HG02623 (cell line): Measurements from ENCODE around the gene CHST11.
A peak's percentile ranks its signal among the peaks of the same experiment; 100 is the strongest.

Source experiments
- ATAC-seq: cut with Tn5 transposase; IDR thresholded peaks from one replicate; pipeline ENCODE4 v1.9.1; 2021; ENCODE audit warnings: moderate library complexity; ENCODE audit not compliant: unreplicated experiment

CHST11 gene

DNA sequence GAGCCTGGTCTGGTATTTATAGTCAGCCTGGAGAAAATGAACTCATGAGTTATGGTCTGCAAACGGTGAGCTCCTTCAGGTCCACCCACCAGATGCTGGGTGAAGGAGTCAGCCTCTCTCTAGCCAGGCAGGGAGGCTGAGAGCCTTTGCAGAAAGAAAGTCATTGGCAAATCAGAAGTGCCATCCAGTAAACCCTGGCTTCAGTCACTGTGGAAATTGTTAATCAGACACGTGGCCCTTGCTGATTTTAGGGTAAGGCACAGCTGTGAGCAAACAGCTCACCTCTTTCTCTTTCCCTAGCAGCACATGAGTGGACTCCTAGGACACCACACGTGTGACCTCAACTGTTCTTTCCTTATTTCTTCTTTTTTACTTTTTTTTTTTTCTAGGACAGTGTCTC lies 44.9 kb downstream of the CHST11 start:
- ATAC-seq: no peak

DNA sequence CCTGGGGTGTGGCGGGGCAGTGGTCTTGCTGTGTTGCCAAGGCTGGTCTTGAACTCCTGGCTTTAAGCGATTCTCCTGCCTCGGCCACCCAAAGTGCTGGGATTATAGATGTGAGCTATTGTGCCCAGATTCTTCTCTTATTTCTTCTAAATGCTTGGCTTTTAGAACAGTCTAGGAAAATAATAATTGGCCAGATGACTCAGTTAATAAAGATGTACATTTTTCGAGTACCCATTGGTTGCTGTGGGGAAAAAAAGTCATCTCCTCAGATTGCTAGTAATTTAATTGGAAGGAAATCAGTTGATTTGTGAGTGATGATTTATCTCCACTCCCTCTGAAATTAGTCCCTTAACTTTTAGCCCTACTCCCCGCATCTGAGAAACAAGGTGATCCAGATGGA lies 45.5 kb downstream of the CHST11 start:
- no peak for ATAC-seq

DNA sequence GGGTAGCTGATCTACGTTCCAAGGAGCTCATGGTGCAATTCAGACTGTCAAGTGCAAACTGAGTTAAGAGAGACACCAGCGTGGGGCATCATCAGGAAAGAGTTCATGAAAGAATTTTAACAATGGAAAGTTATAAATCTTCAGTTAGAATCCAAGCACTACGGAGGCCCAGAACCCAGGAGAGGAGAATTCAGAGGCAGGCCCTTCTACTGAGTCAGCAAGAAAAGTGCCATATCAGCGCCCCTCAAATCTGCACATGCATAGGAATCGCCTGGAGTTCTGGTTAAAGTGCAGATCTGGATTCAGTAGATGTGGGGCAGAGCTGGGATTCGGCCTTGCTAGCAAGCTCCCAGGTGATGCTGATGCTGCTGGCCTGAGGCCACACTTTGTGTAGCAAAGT lies 45.9 kb downstream of the CHST11 start:
- ATAC-seq: no peak

DNA sequence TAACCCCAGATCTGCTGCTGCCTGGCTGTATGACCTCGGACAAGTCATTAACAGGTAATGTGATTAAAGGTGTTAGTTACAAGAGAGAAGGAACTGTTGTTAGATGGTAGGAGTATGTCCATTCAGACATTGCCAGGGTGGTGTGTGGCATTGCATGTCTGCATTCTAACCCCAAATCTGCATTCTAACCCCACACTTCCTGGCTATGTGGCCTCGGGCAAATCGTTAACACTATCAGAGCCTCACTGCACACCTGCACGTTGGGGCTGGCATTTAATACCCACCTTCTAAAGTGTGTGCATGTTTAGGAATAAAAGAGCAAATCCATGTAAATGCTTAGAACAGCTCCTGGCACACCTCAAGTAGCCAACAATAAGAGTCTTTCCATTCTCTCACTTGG lies 46.4 kb downstream of the CHST11 start:
- no peak for ATAC-seq

DNA sequence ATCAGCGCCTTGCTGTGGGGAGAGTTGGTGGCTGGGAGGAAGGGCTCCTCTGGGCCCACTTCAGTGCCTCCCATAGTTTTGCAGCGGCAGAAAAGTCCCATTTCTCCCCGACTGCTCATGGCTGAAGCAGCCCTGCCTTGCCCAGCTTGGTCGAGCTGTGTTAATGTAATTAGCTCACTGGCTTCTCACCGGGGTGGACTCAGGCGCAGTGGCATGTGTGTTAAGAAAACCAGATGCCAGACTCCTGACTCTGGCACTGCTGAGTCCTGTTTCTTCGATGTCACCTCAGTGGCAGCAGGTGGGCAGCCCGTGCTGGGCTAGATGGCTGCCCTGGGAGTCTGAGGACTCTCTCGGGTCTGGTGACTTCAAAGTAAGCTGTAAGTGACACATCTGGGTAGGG lies 47.4 kb downstream of the CHST11 start:
- no peak for ATAC-seq

DNA sequence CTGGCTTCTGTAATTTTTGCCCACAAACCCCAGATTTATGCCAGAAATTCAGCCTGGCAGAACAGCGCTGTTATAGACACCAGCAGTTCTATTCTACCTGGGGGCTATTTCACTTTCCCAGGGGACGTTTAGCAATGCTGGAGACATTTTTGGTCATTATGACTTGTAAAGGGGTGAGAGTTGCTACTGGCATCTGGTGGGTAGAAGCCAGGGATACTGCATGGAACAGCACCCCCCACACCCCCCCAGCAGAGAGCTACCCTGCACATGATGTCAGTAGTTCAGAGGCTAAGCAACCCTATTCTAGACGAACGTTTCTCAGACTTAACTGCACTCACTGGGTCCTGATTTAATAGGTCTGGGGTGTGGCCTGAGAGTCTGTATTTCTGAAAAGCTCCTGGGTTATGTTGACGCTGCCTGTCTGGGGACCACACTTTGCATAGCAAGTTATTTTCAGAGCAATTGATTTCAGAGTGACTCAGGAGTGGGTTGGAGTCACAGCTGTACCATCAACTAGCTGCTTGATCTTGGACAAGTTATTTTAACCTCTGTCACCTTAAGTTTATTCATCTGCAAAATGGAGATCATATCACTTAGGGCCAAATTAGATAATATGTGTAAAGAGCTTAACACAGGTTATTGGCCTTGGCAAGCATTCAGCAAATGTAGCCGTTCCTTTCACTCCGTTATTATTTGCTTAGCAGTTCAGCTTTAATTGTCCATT lies 48.5 kb downstream of the CHST11 start:
- peak; percentile 86 for ATAC-seq

DNA sequence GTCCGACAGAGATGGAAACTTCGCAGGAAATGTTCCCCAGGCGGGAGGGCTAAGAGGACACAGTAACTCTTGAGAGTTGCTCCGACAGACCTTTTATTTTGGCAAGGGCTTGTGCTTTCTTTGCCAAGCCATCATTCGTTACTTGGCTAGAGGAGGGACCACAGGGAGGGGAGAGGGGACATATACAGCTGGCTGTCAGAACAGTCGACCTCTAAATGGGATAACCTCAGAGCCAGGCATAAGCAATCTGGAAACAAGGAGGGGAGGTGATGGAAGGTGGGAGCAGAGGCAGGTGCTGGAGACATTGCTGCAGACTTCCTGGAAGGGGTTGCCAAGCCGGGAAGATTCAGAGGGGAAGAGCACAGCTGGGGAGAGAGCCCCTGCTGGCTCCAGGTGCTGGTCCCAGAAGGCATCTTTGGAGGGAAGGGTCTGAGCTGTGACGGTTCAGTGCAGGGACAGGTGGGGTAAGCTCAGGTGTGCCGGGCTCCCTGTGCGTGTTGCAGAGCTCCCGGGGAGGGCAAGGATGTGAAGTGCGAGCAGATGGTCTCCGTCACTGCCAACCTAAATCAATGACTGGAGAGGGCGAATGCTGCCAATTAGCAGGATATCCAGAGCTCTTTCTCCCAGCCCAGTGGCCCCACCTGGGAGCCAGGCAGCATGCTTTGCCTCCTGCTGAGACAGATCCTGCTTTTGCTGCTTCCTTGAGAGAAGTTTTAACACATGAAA lies 50.1 kb downstream of the CHST11 start:
- ATAC-seq: no peak

DNA sequence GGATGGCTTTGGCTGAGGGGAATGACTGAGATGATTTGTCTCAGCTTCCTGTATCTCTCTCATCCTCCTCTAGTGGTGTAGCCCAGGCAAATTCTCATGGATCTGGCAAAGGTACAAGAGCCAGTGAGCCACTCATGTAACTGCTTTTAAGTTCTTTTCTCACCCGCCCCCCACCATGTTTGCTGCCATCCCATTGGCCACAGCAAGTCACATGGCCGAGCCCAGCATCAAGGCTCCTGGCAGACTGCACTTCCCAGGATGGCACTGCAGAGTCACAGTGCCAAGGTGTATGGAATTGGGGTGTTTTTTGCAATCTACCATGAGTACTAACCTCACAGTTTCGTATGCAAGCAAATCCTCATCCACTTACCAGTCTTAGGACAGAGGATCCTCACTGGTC lies 50.9 kb downstream of the CHST11 start:
- ATAC-seq: no peak

DNA sequence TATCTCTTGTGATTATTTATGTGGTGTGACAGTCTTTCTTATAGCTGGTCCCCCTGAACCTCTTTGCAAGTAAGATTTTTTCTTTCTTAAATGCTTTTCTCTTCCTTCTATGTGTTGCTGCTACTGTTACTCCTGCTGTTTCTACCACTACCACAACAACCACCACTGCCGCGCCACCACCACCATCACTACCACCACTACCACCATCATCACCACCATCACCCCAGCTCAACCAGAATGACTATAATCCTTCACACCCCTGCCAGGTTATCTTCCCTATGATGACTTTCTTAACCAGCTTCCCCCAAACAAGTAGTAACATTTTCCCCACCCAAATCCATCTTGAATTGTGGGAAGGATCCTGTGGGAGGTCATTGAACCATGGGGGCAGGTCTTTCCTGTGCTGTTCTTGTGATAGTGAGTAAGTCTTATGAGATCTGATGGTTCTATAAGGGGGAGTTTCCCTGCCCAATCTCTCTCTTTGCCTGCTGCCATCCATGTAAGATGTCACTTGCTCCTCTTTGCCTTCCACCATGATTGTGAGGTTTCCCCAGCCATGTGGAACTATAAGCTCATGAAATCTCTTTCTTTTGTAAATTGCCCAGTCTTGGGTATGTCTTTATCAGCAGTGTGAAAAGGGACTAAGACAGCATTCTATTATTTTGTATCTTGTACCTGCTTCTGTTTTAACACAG lies 52.2 kb downstream of the CHST11 start:
- no peak for ATAC-seq

DNA sequence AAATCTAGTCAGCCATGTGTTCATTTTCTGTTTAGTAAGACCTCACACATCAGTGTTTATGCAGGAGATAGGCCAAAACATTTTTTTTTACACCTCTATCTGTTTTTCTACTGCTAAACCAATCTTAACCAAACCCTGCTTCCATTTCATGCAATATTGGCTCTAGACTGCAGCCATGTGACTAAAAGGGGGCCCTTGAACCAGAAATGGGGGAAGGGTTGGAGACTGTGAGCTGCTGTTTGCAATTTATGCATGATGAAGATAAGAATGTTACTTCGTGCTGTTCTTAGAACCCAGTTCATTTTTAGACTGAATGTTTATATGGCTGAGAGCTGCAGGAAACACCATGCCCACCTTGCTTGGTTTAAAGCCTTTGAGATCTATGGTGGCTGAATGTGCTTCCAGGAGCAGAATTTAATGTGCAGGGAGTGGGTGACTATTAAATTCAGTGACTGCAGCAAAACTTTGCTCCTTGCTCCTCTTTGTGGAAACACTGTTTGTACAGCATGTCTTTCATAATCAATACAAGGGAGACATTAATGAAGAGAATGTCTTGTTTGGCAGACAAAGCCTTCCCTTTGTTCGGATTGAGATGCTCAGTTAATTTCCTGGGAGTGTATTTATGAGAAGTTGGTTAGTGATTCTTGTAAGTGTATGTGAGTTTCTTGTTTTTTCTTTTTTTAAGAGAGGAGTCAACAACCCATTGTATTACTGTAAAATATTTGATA lies 53.6 kb downstream of the CHST11 start:
- ATAC-seq: no peak

DNA sequence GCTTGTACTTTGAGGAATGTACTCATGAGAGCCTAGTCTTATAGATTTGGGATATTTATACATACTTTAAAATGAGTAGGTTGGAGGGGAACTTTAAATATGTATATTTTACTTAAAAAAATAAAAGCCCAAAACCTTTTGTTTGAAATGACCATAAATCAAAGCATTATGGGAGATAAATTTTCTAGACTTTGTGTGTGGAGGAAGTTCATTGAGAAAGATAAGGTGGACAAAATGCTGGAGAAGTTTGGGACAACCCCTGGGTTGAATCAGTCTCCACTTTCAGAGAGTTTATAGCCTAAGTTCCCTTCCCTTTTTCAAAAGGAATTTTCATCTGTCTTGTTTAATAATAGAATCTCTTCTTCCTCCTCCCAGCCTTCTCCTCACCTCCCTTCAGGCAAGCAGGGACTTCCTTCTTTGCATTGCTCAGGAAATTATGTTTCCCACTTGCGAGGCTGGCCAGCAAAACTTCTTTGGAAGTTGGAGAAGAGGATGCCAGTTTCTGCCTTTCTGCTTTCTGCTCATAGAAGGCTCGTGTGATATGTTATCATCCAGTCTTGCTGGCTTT lies 54.2 kb downstream of the CHST11 start:
- no peak for ATAC-seq

DNA sequence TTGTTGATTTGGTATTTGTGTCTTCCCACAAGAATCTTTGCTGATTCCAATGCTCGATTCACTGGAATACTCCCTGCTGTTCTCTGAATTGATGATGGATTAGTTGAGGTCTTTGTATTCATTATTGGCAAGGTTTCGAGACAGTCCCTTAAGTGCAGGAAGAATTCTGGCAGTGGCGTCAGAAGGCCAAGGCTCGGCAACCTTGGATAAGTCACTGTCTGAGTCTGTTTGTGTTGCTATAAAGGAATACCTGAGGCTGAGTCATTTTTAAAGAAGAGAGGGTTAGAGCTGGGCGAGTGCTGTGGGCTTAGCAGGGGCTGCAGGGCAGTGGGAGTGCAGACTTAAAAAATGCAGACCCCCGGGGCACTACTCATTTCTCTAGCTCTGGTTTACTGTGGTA lies 56.9 kb downstream of the CHST11 start:
- ATAC-seq: no peak

DNA sequence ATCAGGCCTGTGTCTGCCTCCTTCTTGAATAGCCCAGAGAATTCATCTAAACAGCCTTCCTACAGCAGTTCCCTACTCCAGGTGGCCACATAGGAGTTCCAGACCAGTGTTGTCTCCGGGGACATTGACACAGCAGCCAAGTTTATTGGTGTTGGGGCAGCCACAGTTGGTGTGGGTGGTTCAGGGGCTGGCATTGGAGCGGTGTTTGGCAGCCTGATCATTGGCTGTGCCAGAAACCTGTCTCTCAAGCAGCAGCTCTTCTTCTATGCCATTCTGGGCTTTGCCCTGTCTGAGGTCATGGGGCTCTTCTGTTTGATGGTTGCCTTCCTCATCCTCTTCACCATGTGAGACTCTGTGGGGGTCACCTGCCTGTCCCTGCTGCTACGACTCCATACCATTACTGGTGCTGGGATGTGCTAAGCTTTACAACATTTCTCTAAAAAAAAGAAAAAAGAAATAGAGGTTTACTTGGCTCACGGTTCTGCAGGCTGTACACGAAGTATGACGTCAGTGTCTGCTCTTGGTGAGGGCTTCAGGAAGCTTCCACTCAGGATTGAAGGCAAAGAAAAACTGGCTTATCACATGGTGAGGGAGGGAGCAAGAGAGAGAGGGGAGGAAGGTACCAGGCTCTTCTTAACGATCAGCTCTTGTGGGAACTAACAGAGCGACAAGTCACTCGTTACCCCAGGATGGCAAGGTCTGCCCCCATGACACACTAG lies 57.5 kb downstream of the CHST11 start:
- ATAC-seq: no peak

DNA sequence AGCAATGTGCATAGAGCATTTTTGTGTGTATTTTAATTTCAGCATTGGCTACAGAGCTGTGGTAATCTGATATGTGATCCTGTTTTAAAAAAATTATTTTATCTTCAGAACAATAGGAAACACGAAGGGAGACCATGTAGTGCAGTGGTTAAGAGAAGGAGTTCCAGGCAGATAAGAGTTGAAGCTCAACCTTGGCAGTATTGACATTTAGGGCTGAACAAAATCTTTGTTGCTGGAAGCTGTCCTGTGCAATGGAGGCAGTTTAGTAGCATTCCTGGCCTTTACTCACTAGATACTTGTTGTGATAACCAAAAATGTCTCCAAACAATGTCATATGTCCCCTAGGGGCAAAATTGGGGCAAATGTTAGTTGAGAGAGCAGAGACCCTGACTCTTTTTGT lies 59.2 kb downstream of the CHST11 start:
- ATAC-seq: no peak

DNA sequence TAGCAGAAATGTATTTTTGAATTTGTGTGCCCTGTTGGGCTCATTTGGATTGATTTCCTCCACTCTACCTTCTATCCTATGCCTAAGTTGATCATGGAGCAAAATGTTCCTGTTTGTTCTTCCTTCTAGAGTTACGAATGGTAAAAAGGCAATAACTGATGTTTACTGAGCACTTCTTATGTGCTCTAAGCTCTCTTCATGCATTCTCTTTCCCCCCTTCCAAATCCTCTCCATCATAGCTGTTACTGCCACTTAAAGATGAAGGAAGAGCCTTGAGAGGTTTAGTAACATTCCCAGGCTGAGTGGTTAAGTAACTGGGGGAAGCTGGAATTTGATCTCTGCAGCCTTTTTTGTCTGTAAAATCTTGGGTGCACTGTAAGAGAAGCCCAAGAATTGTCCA lies 60.1 kb downstream of the CHST11 start:
- no peak for ATAC-seq

DNA sequence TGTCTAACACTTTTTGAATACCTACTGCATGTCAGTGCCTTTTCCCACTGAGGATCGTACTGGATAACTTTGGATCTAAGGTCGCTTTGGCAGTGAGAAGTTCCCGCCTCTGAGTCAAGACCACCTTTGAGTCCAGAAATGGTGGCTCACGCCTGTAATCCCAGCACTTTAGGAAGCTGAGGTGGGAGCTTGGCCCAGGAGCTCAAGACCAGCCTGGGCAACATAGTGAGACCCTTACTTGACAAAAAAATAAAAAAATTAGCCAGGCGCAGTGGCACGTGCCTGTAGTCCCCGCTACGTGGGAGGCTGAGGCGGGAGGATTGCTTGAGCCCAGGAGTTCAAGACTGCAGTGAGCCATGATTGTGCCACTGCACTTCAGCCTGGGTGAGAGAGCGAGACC lies 61.1 kb downstream of the CHST11 start:
- ATAC-seq: no peak

DNA sequence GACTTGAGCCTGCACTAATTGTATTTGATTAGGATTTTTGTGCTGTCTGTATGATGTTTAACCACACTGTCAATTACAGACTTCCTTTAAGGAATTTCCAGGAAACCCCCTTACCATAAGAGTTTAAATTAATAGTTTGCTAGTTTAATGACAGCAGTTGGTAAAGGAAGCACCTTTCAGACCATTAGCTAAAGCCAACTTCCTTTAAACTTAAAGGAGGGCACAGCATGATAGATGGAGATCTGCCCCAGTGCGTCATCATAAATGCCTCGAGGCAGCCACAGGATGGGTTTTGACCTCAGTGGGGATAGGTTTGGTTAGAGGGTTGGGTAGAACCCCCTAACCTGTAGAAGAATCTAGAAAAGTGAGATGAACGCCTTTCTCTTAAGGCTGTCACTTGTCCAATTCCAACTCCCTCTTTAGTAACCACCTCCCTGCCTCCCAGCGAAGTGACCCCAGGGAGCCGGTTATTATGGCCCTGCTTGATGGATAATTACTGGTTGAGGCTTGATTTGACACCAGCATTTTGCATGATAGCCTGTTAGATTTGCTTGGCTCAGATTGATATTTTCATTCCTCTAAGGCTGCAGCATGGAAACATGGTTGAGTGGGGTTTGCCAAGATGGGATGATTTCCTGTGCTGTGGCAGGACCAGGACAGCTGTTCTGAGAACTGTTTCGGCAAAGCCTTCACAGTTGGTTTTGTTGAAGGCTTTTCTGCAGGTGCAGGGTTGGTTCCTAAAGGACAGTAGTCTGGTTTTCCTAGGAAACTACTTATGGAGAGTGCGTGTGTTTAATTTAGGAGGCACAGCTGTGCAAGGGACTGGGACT lies 62.7 kb downstream of the CHST11 start:
- no peak for ATAC-seq

DNA sequence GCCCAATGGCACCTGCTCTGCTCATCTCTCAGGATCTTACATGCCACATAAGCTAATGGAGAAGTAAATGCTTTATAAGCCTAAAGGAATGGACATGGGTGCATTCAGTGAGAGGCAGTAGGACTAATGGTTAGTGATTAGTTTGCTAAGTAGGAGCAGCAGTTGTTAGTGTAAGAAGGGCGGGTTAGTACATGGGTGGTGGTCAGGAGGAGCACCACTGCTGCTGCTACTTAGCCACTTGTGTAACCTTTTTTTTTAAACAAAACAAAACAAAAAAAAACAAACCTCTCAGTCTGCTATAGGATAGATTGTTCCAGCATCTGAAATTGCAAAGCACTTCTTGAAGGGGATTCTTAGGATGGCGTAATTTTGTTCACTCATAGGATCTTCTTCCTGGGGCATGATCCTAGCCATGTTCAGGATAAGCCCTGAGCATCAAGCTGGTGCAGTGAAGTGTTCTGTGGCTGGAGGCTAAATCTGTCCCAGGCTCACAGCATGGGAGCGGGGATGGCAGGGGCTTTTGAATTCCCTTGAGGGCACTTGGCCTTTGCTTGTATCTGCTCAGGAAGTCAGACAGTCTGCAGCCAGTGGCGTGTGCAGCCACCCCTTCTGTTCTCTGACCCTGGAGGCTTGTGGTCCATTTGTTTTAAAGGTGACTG lies 63.6 kb downstream of the CHST11 start:
- no peak for ATAC-seq

DNA sequence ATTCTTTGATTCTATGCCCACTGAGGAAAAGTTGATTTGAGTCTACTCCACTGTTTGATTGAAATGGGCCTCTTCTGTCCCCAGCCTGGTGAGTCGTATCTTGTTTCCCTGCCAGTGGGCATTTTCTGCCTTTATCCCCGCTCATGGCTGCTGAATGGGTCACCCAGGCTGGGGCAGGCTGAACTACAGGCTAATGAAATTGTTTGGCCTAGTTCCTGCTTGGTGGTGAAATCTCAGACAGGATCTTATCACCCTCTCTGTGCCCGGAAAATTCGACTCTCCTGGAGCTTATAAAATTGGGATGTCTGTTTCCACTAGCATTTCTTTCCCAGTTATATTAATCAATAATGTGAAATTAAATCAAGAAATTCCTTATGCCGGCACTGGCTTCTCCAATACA lies 65.0 kb downstream of the CHST11 start:
- ATAC-seq: no peak
